Skin of body (tissue), 2 donors: ENCODE data around the gene AHNAK. TPM values are rescaled to one million over a fixed set of nuclear protein-coding genes. Genes with fewer than 3 reads are reported as not detected.

ENCODE experiments used
- DNase-seq: peaks from one replicate; lab custom pipeline; 2025; lab: John Stamatoyannopoulos, UW
- total RNA-seq: library from RNA; depleted of rRNA; stranded (reverse); fragments of >200 nt; gene quantifications from one replicate; pipeline ENCODE4 v1.2.3, GENCODE V29; 2014

AHNAK gene
- total RNA-seq, 1 donor from 2014 or later = 567 TPM

- no peak for DNase-seq
Measured at GRCh38 chr11:62536301-62536957, 10.2 kb downstream of the AHNAK start.

DNA sequence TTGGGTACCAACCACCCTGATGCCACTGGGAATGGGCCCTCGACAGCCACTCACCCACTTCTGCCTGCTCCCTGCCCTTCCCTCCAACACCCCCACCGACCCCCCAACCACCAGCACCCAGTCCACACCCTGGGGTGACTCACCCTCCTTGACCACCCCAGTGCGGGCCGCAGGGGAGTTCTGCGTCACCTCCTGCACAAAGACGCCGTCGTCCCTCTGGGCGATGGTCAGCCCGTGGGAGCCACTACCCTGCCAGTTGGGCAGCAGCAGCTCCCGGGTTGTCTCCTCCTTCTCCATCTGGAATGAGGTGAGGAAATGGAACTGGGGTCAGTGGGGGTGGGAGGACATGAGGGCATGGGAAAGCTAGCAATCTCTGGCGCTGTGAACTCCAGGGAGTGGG is 10.8 kb downstream of the AHNAK start:
- DNase-seq = no peak

DNA sequence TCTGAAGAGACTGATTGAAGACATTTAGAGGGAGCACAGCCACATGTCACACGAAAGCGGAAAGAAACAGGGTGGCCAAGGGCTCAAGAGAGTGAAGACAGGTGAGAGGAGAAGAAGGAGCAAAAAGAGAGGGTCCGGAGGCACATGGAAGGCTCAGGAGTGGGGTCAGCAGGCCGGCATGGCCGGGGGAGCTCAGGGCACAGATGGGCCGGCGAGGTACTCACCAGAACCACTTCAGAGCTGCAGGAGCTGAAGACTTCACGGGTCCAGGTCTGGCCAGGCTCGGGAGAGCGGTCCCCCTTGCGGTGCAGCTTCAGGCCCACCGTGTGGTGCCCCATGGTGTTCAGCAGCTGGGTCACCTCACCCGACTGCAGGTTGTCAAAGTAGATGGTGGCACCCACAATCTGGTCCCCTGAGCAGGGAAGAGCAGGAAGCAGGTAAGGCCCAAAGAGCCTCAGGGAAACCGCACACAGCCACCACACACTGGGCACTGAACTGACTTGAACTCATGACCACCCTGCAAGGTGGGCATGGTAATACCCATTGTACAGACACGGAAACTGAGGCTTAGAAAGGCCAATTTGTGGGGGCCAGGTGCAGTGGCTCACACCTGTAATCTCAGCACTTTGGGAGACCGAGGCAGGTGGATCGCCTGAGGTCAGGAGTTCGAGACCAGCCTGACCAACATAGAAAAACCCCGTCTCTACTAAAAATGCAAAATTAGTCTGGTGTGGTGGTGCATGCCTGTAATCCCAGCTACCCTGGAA is 11.6 kb downstream of the AHNAK start:
- DNase-seq = no peak

DNA sequence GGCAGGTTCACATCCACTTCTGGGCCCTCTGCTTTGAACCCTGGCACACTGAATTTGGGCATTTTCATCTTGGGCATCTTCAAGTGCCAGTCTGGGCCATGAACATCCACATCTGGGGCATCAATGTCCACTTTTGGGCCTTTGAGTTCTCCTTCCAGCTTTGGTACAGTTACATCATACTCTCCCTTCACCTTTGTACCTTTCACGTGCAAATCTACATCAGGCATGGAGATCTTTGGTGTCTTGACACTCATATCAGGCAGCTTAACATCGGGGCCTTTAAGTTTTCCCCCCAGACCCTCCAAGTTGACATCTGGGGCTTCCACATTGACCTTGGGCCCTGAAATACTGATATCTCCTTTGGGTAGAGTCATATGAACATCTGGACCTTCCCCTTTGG is 14.5 kb downstream of the AHNAK start:
- DNase-seq = no peak

DNA sequence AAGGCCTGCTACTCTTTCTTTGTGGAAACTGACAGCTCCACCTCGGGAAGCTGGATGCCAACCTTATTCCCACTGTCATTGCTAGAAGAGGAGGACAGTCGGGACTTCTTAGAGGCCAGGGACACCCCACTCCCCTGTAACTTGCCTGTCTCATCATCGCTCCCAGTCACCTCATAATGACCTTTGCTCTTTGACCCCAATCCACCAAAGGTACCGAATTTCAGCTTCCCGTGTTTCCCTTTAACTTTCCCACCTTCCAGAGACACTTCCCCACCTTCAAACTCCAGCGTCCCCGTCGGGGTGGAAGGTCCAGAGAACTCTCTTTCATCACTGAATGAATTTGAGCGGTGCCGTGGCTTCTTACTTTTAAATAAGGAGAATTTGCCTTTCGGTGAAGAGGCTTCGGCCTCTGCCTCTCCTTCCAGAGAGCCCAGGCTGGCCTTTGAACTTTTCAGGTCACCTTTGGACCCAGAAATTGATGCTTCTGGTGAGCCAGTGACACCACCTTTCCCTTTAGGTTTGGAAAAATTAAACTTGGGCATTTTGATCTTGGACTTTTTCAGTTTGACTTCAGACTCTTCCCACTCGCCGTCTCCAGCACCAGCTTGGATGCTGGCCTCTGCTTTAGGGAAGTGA is 29.8 kb downstream of the AHNAK start:
- DNase-seq = no peak

DNA sequence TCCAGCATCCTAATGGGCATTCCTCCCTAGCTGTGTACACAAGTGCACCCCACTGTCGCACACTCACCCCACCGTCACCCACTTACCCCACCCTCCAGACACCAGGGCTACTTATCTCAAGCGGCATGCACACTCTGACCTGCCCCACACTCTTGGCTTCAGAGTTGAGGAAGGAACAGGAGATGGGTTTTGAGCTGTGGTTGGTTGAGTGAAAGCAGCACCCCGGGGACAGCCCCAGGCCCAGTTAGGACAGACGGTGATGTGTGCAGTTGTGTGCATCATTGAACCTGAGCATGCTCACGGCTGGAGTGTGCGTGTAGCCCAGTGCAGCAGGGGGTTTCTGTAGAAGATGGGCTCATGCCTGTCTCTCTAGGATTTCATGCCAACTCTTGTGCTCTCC is 32.5 kb downstream of the AHNAK start:
- no peak for DNase-seq

DNA sequence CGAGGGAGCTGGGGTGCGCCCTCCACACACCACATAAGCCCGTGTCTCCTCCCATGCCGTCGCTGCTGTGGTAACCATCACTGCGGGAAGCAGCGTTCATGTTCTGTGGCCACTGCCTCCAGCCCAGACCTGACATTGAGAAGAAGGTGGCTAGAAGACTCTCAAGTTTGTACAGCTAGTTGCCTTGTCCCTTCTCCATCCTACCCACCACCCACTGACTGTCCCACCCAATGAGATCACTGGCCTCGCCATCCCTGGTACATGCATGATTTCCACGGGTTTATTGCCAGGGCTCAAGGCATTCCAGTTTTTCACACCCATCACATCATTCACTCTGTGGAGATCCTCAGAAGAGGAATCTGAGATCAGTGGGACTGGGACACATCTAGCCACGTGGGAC is 33.0 kb downstream of the AHNAK start:
- DNase-seq = no peak

GRCh38 chr11:62512961-62513360 is 33.6 kb downstream of the AHNAK start:
- DNase-seq = no peak

- peak; percentile 81 for DNase-seq
Measured at GRCh38 chr11:62508336-62509058, 38.1 kb downstream of the AHNAK start.

DNA sequence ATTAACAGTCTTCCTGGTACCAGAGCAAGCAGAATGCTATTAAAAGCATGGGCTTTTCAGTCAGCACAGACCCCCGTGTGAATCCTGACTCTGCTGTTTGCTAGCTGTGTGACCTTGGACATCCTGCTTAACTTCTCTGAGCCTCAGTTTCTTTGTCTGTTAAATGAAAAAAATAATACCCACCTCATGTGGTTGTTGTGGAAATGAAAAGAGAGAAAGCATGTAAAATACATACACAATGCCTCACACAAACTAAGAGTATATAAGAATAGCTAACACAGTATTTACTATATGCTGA is 39.5 kb downstream of the AHNAK start:
- DNase-seq = no peak

DNA sequence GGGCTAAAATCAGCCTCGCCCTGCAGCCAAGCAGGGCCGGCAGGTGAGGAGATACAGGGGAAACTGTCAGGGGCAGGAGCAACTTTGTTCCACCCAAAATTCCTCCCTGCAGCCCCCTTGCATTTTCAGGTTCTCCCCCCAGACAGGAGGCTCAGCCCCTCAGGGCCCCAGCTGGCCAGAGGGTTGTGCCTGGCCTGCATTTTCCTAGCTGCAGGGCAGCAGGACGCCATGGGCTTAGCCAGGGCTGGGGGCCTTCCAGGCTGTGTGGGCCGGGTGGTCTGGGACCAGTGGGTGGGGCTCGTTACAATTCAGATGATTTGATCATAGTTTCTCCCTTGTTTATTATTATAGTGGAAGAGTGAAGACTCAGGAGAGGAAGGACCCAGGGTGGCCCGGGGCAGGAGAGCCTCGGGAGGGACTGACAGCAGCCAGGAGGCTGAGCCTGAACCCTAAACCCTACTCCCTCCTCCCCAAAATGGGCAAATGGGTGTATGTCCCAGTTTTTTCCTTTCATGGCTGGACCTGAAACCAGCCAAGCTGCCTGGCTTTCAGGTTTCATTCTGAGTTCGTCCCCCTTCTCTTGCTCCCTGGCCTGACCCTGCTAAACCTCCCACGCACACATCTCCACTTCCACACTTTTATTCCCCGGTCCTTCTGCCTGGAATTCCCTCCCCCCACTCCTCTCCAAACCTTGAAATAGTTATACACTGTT is 40.0 kb downstream of the AHNAK start:
- DNase-seq = no peak

- no peak for DNase-seq
Measured at GRCh38 chr11:62505440-62506091, 41.0 kb downstream of the AHNAK start.

- no peak for DNase-seq
Measured at GRCh38 chr11:62505059-62505439, 41.6 kb downstream of the AHNAK start.

DNA sequence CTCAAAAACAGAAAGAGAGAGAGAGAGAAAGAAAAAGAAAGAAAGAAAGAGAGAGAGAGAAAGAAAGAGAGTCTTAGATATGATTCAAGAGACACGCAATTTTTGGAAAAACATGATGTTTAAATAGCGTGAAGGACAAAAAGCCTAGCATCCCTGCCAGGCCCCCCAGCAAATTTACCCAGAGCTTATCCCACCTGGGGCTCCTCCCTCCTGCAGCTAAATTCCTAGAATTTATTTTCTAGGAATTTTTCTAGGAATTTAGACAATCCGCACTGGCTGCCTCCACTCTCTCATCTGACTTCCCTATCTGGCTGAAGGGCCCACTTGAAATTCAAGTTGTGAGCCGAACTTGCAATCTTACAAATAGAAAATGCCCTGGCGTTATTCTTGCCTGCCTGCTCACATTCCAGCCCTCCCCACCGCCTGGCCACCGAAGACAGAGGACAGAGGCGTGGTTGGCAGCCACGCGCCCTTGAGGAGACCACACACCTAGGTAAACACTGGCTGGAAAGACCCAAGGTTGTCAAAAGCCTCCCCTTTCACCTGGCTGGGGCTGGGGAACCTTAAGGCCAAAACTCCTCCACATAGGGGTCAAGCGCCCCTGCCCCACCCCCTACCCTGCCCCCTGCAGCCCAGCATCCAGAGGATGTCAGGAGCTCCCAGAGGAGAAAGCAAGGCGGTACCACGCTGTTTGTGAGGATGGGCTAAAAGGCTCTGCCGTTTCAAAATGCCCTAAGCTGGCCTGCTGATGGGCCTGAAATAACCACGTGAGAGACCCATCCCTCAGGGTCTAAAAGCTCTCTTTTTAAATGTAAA is 42.2 kb downstream of the AHNAK start:
- no peak for DNase-seq

GRCh38 chr11:62502030-62502730 is 44.4 kb downstream of the AHNAK start:
- DNase-seq = no peak

- DNase-seq = peak; percentile 26
Measured at GRCh38 chr11:62501432-62501891, 45.1 kb downstream of the AHNAK start.

- no peak for DNase-seq
Measured at GRCh38 chr11:62500650-62501030, 46.0 kb downstream of the AHNAK start.

- DNase-seq = peak; percentile 40
Measured at GRCh38 chr11:62499944-62500649, 46.5 kb downstream of the AHNAK start.
